Renal cortex interstitium (tissue), 11 donors: ENCODE results near the gene NBR1. TPM values are rescaled to one million over a fixed set of nuclear protein-coding genes. Genes with fewer than 3 reads are reported as not detected.
"Not testable (repeated sequence)": the region's sequence is repeated elsewhere in the genome, so short reads cannot be mapped to it uniquely, and the experiment has no call there.

Experiments used
- DNase-seq, 11 donors: peaks; one replicate each; pipeline ENCODE4 v3.0.0-alpha.2; 2013; ENCODE audit warnings: low read depth in 9 of 11, low spot score in 4 of 11; ENCODE audit errors: extremely low read depth in 1 of 11
- polyA plus RNA-seq, 3 donors: library from polyadenylated mRNA; unstranded; fragments of 120-200 nt; gene quantifications; one replicate each; pipeline ENCODE4 v1.2.1, GENCODE V29; 2013; ENCODE audit not compliant: insufficient read length in 3 of 3

The NBR1 gene
- polyA plus RNA-seq, 3 donors: 107 to 122 (median 122) TPM

DNA sequence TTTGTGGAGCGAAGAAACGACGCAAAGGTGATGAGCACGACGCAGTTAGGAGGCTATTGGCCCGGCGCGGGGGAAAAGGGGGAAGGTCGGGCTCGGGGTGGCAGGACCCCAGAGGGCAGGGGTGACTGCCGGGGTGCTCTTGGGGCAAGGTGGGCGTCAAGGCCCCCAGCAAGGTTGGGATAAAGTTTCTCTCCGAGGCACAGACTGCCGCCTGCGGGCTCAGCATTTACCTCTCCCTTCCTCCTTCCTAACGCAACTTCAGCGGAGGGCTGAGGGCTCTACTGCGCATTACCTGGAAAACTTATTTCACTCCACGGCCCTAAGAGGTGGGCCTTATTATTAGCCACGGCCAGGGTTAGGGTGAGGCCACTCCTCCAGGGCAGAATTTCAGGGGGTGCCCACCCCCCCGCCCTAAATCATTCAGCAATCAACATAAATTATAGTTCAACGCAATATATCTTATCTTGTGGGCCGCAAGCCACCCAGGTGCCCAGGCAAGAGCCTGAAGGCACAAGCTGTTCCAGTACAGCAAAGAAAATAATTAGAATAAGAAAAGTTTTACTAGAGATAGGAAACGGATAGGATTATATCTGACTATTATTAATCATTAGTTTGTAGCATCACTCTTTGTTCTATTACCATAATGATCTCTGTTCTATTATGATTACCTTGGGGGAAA lies 61.1 kb downstream of the NBR1 start:
- DNase-seq: peak in 1 of 11 donors; percentile 14

DNA sequence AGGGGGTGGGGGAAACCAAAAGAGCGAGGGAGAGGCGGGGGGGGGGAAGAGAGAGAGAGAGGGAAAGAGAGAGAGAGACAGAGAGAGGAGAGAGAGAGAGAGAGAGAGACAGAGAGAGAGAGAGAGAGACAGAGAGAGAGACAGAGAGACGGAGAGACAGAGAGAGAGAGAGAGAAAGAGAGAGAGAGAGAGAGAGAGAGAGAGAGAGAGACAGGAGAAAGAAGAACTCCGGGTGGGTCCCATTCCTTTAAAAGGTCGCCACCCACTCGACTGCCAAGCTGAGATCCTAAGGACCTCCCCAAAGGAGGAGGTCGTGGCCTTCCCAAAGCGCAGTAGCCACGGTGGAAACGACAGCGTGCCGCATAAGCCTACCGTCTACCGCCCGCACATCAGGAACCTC lies 62.2 kb downstream of the NBR1 start:
- DNase-seq: not testable (repeated sequence)

DNA sequence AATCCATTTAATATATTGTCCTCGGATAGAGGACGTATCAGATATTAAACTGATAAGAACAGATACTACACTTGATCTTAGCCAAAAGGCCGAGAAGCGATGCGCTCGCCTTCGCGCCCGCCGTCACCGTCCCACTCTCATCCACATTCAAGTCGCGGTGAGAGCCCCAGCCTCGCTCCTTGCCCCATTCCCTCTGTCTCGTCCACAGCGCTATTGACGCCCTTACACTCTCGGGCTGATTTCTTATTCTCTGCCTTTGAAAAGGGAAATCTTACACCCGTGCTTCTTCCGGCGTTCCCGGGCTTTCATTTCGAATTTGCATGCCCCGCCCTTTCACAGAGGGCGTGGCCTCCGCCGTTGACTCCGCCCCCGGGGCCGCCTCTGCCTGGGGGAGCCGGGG lies 62.9 kb downstream of the NBR1 start, which contains the start of gene RNU2-1:
RNU2-1 (minus strand) TSS at position 101 of the 400 bp plus-strand sequence.
- not testable (repeated sequence) for DNase-seq

- not testable (repeated sequence) for DNase-seq
Observed at GRCh38 chr17:43239597-43239996, 68.6 kb downstream of the NBR1 start.

DNA sequence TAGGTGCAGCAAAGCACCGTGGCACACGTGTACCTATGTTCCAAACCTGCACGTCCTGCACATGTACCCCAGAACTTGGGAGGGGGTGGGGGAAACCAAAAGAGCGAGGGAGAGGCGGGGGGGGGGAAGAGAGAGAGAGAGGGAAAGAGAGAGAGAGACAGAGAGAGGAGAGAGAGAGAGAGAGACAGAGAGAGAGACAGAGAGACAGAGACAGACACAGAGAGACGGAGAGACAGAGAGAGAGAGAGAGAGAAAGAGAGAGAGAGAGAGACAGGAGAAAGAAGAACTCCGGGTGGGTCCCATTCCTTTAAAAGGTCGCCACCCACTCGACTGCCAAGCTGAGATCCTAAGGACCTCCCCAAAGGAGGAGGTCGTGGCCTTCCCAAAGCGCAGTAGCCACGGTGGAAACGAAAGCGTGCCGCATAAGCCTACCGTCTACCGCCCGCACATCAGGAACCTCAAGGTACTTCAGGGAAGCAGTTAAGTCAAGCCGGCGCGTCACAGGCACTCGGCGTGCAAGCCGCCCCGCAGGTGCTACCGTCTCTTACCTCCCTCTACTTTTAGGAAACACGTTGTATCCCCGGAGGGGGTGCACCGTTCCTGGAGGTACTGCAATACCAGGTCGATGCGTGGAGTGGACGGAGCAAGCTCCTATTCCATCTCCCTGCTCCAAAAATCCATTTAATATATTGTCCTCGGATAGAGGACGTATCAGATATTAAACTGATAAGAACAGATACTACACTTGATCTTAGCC lies 69.8 kb downstream of the NBR1 start:
- DNase-seq: not testable (repeated sequence)

- DNase-seq: not testable (repeated sequence)
Observed at GRCh38 chr17:43246456-43246855, 75.4 kb downstream of the NBR1 start.

Other genes starting within 250 kb of the NBR1 start
- gene AARSD1, start 206.8 kb upstream of the NBR1 start, polyA plus RNA-seq: 10 to 100 TPM; 57.3 to 76.0 (median 60.5) TPM
- gene PTGES3L, start 191.1 kb upstream of the NBR1 start, polyA plus RNA-seq: 1 to 10 TPM; 1.8 to 3.2 (median 3.2) TPM
- 10 to 100 TPM; 16.8 to 18.1 (median 17.1) TPM for gene RUNDC1, start 190.6 kb upstream of the NBR1 start, polyA plus RNA-seq
- gene RPL27, start 172.8 kb upstream of the NBR1 start, polyA plus RNA-seq: 1,000 to 10,000 TPM; 1,334 to 1,508 (median 1,422) TPM
- 10 to 100 TPM in 2 of 3 donors, 1 to 10 TPM in 1; 9.3 to 12.9 (median 11.0) TPM for gene IFI35, start 164.4 kb upstream of the NBR1 start, polyA plus RNA-seq
- gene VAT1, start 148.8 kb upstream of the NBR1 start, polyA plus RNA-seq: 100 to 1,000 TPM; 113 to 134 (median 129) TPM
- 1 to 10 TPM; 3.6 to 4.0 (median 3.9) TPM for gene RND2, start 146.0 kb upstream of the NBR1 start, polyA plus RNA-seq
- gene BRCA1, start 45.9 kb upstream of the NBR1 start, polyA plus RNA-seq: 10 to 100 TPM; 15.8 to 17.7 (median 16.5) TPM
- 10 to 100 TPM; 15.2 to 30.7 (median 17.3) TPM for gene TMEM106A, start 40.7 kb downstream of the NBR1 start, polyA plus RNA-seq
- gene CCDC200, start 57.4 kb downstream of the NBR1 start, polyA plus RNA-seq: 10 to 100 TPM; 11.3 to 42.6 (median 12.3) TPM
- not detected for gene RNU2-1, start 62.8 kb downstream of the NBR1 start, polyA plus RNA-seq
- gene ARL4D, start 227.8 kb downstream of the NBR1 start, polyA plus RNA-seq: 10 to 100 TPM in 2 of 3 donors, 1 to 10 TPM in 1; 8.8 to 11.0 (median 10.9) TPM